Muscle layer of duodenum (tissue), 2 donors: ENCODE results near the gene TRIM13.
"Not testable (repeated sequence)": the region's sequence is repeated elsewhere in the genome, so short reads cannot be mapped to it uniquely, and the experiment has no call there.

Source experiments
- H3K27ac ChIP-seq: one replicate; pipeline ENCODE4 v1.7.0; 2013; ENCODE audit warnings: mild to moderate bottlenecking, low read length
- H3K27me3 ChIP-seq: one replicate; pipeline ENCODE4 v1.7.0; 2013; ENCODE audit warnings: low read depth, mild to moderate bottlenecking, control low read depth, low read length
- H3K36me3 ChIP-seq, 2 donors: one replicate each; pipeline ENCODE4 v1.7.0; 2013; ENCODE audit warnings: low read length in 2 of 2, control low read depth in 1 of 2, mild to moderate bottlenecking in 1 of 2; ENCODE audit not compliant: insufficient read depth in 2 of 2, control insufficient read depth in 1 of 2
- H3K4me1 ChIP-seq, 2 donors: one replicate each; pipeline ENCODE4 v1.7.0; 2013; ENCODE audit warnings: low read length in 2 of 2, mild to moderate bottlenecking in 2 of 2, control low read depth in 1 of 2, moderate library complexity in 1 of 2; ENCODE audit not compliant: insufficient read depth in 2 of 2, control insufficient read depth in 1 of 2
- H3K4me3 ChIP-seq, 2 donors: one replicate each; pipeline ENCODE4 v1.7.0; 2013; ENCODE audit warnings: low read length in 2 of 2, low read depth in 1 of 2, mild to moderate bottlenecking in 1 of 2
- H3K9me3 ChIP-seq, 2 donors: one replicate each; pipeline ENCODE4 v1.7.0; 2013; ENCODE audit warnings: low read length in 2 of 2, control low read depth in 1 of 2, mild to moderate bottlenecking in 1 of 2; ENCODE audit not compliant: control insufficient read depth in 1 of 2
- donor health status: healthy.

The TRIM13 gene

GRCh38 chr13:49976314-49977258 lies 20.3 kb upstream of the TRIM13 start:
- Histone ChIP-seq H3K4me1 (no peaks in the 10 kb centered on the region), H3K27me3 (no peaks in the 10 kb centered on the region), H3K9me3 (no peaks in the 10 kb centered on the region), H3K36me3 (no peaks in the 10 kb centered on the region), H3K27ac (no peak overlapping the region), H3K4me3 (no peak overlapping the region)

- no peaks in the 10 kb centered on the region for H3K27me3 ChIP-seq
- H3K9me3 ChIP-seq: no peaks in the 10 kb centered on the region
- H3K4me3 ChIP-seq: no peak overlapping the region
- H3K36me3 ChIP-seq: no peaks in the 10 kb centered on the region
- no peak overlapping the region for H3K27ac ChIP-seq
- H3K4me1 ChIP-seq: no peaks in the 10 kb centered on the region
These were observed 18.9 kb upstream of the TRIM13 start for GRCh38 chr13:49977992-49978391.

- Histone ChIP-seq H3K9me3 (no peaks in the 10 kb centered on the region), H3K4me3 (no peak overlapping the region), H3K27ac (no peak overlapping the region), H3K27me3 (no peaks in the 10 kb centered on the region), H3K4me1 (no peaks in the 10 kb centered on the region), H3K36me3 (no peaks in the 10 kb centered on the region)
These were observed 16.6 kb upstream of the TRIM13 start for GRCh38 chr13:49980266-49980665.

GRCh38 chr13:49985129-49985528 lies 11.7 kb upstream of the TRIM13 start:
- Histone ChIP-seq H3K36me3 (no peaks in the 10 kb centered on the region), H3K9me3 (no peaks in the 10 kb centered on the region), H3K27me3 (no peaks in the 10 kb centered on the region), H3K27ac (no peak overlapping the region), H3K4me1 (peaks cover 0 to 3% of the 10 kb centered on the region in 2 donors), H3K4me3 (no peak overlapping the region)

GRCh38 chr13:49986471-49986870 lies 10.4 kb upstream of the TRIM13 start:
- Histone ChIP-seq H3K9me3 (no peaks in the 10 kb centered on the region), H3K4me1 (peaks cover 0 to 3% of the 10 kb centered on the region in 2 donors), H3K36me3 (no peaks in the 10 kb centered on the region), H3K27ac (no peak overlapping the region), H3K27me3 (no peaks in the 10 kb centered on the region), H3K4me3 (no peak overlapping the region)

- not testable (repeated sequence) for H3K4me3 ChIP-seq, H3K27me3 ChIP-seq, H3K9me3 ChIP-seq, H3K36me3 ChIP-seq, H3K4me1 ChIP-seq, H3K27ac ChIP-seq
These were observed 6.2 kb upstream of the TRIM13 start for GRCh38 chr13:49990612-49991011.

GRCh38 chr13:49993111-49993510 lies 3.7 kb upstream of the TRIM13 start:
- Histone ChIP-seq H3K9me3 (no peaks in the 10 kb centered on the region), H3K36me3 (peaks cover 0 to under 1% of the 10 kb centered on the region in 2 donors), H3K27me3 (no peaks in the 10 kb centered on the region), H3K4me1 (peaks cover 8% of the 10 kb centered on the region in 2 donors), H3K4me3 (no peak overlapping the region), H3K27ac (no peak overlapping the region)

- no peaks in the 10 kb centered on the region for H3K9me3 ChIP-seq
- peaks cover 0 to 4% of the 10 kb centered on the region in 2 donors for H3K36me3 ChIP-seq
- no peak overlapping the region for H3K4me3 ChIP-seq
- H3K27ac ChIP-seq: no peak overlapping the region
- H3K27me3 ChIP-seq: no peaks in the 10 kb centered on the region
- H3K4me1 ChIP-seq: peaks cover 10 to 13% of the 10 kb centered on the region in 2 donors
These were observed 3.2 kb upstream of the TRIM13 start for GRCh38 chr13:49993666-49994065.

- peak overlapping the region; percentile 72 to 78 for H3K4me3 ChIP-seq
- peaks cover 0 to 12% of the 10 kb centered on the region in 2 donors for H3K36me3 ChIP-seq
- H3K27me3 ChIP-seq: no peaks in the 10 kb centered on the region
- H3K9me3 ChIP-seq: no peaks in the 10 kb centered on the region
- peaks cover 15 to 31% of the 10 kb centered on the region in 2 donors for H3K4me1 ChIP-seq
- peak overlapping the region; percentile 84 for H3K27ac ChIP-seq
These were observed 1.2 kb upstream of the TRIM13 start for GRCh38 chr13:49995625-49996101.

GRCh38 chr13:49996161-49996915 lies 504 bp upstream of the TRIM13 start:
- Histone ChIP-seq H3K27ac (peak overlapping the region; percentile 84), H3K4me1 (peaks cover 15 to 33% of the 10 kb centered on the region in 2 donors), H3K4me3 (peak overlapping the region; percentile 72 to 78), H3K9me3 (no peaks in the 10 kb centered on the region), H3K27me3 (no peaks in the 10 kb centered on the region), H3K36me3 (peaks cover 0 to 12% of the 10 kb centered on the region in 2 donors)

GRCh38 chr13:49997955-49998354 lies 1.1 kb downstream of the TRIM13 start:
- H3K27ac ChIP-seq: peak overlapping the region; percentile 91
- H3K27me3 ChIP-seq: no peaks in the 10 kb centered on the region
- peak overlapping the region; percentile 79 to 93 for H3K4me3 ChIP-seq
- H3K36me3 ChIP-seq: peaks cover 0 to 12% of the 10 kb centered on the region in 2 donors
- no peaks in the 10 kb centered on the region for H3K9me3 ChIP-seq
- peaks cover 15 to 40% of the 10 kb centered on the region in 2 donors for H3K4me1 ChIP-seq
